ENCODE results near the gene ATXN7L1.

GRCh38 chr7:105916603-105917002 is 40.2 kb upstream of the ATXN7L1 start:
- TF ChIP-seq POLR2A (IDR thresholded peaks at IDR 0.05; ENCODE audit: low read depth) (no peak), POLR2AphosphoS5 (IDR thresholded peaks at IDR 0.05) (no peak)
- TF ChIP-seq, protein P1, sequence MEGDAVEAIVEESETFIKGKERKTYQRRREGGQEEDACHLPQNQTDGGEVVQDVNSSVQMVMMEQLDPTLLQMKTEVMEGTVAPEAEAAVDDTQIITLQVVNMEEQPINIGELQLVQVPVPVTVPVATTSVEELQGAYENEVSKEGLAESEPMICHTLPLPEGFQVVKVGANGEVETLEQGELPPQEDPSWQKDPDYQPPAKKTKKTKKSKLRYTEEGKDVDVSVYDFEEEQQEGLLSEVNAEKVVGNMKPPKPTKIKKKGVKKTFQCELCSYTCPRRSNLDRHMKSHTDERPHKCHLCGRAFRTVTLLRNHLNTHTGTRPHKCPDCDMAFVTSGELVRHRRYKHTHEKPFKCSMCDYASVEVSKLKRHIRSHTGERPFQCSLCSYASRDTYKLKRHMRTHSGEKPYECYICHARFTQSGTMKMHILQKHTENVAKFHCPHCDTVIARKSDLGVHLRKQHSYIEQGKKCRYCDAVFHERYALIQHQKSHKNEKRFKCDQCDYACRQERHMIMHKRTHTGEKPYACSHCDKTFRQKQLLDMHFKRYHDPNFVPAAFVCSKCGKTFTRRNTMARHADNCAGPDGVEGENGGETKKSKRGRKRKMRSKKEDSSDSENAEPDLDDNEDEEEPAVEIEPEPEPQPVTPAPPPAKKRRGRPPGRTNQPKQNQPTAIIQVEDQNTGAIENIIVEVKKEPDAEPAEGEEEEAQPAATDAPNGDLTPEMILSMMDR (IDR thresholded peaks at IDR 0.05), result no peak

All from esophagus muscularis mucosa (tissue), 3 donors.